Left lung (tissue), 10 donors: ENCODE measurements around the gene GLIS1. TPM values are rescaled to one million over a fixed set of nuclear protein-coding genes. Genes with fewer than 3 reads are reported as not detected.
A peak's percentile ranks its signal among the peaks of the same experiment; 100 is the strongest.

ENCODE experiments used
- ATAC-seq: fragments of 200-7000 bp; cut with Tn5 transposase; one replicate; pipeline ENCODE4 v1.9.1; 2020; ENCODE audit warnings: moderate library complexity
- DNase-seq, 4 donors: peaks; one replicate each; pipeline ENCODE4 v3.0.0-alpha.2; 2013 to 2020
- H3K27ac ChIP-seq, 2 donors: fragments of 200-600 bp; sonication (generic) in 1 of 2; one replicate each; pipeline versions ENCODE4 v1.5.0 to v1.8.0; 2020 to 2021
- H3K27me3 ChIP-seq, 2 donors: fragments of 200-600 bp; sonication (generic) in 1 of 2; one replicate each; pipeline versions ENCODE4 v1.5.0 to v1.8.0; 2020 to 2021
- H3K36me3 ChIP-seq, 2 donors: fragments of 200-600 bp; sonication (generic) in 1 of 2; one replicate each; pipeline versions ENCODE4 v1.5.0 to v1.8.0; 2020 to 2021
- H3K4me1 ChIP-seq, 2 donors: fragments of 200-600 bp; one replicate each; pipeline ENCODE4 v1.8.0; 2021
- H3K4me3 ChIP-seq, 2 donors: fragments of 200-600 bp; sonication (generic) in 1 of 2; one replicate each; pipeline versions ENCODE4 v1.5.0 to v1.8.0; 2020 to 2021; ENCODE audit warnings: mild to moderate bottlenecking in 1 of 2
- H3K9me3 ChIP-seq, 2 donors: fragments of 200-600 bp; sonication (generic) in 1 of 2; one replicate each; pipeline versions ENCODE4 v1.5.0 to v1.8.0; 2020 to 2021
- intact Hi-C, 2 donors: fragments of 100-400 bp; cut with DNase I; formaldehyde crosslinking; loops; one replicate each; pipeline versions ENCODE4 v1.11.2 to v1.14.2; 2022
- polyA plus RNA-seq, 6 donors: library from polyadenylated mRNA; unstranded; fragments of 120-200 nt; gene quantifications; one replicate each; pipeline ENCODE4 v1.2.1, GENCODE V29; 2013; ENCODE audit not compliant: insufficient read length in 6 of 6
- total RNA-seq, 2 donors: library from RNA; stranded (reverse); fragmentation: NEBNext Ultra II Directional; extraction: Animal tissue kit (Norgen Biotek cat#: 25700); gene quantifications; one replicate each; pipeline ENCODE4 v1.2.1, GENCODE V29; 2021
- TF ChIP-seq, protein P1 (sequence below), 2 donors: fragments of 200-600 bp; sonication (generic) in 1 of 2; IDR thresholded peaks; one replicate each; pipeline versions ENCODE4 v1.5.0 to v1.8.0; 2021; ENCODE audit warnings: antibody characterized with exemption in 2 of 2
- donor health status: DM: no; HTN: yes; CAD: no.
- donor health status: DM: no; HTN: no; CAD: no.

The GLIS1 gene
- total and polyA plus RNA-seq, 8 donors: 0.06 to 0.16 (median 0.12) TPM; not detected in 4

DNA sequence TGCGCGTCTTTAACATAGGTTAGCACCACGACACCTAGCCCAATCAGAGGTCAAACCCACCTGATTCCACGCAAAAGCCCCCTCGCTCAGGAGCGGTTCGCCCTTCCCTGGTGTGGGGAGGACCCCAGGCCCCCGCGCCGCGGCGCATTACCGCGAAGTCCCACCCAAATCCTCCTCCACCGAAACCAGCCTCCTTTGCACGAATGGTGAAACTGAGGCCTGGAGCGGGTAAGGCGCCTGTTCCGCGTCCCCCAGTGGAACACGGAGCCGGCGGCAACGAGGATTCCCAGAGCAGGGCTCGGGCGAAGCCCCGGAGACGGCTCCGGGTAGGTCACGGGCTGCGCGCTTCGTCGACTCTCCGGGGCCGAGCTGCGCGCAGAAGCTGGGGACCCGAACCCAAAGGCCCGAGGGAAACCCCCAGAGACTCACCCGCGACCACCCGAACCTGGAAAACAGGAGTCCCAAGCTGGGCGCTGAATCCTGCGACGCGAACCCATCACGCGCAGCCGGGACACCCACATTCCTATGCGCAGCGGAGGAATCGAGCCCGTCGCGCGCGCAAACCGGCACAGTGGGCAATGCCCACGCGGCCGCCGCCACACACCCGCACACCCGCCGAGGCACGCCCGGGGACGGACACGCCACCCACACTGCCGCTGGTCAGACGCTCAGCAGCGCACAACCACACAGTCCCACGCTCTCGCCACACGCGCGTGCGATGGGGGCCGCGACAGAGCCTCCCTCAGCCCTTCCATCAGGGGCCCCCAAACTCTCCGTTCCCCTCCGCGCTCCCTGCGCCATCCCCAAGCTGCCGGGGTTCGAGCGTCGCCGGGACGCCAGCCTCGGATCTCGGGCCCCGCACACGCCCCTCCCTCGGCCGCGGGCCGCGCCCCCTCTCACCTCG lies 507 bp downstream of the GLIS1 start:
- no peaks in the 10 kb centered on the region for H3K9me3 ChIP-seq
- peak; percentile 5 for ATAC-seq
- DNase-seq: peak in 1 of 4 donors; percentile 80
- peaks cover 44 to 99% of the 10 kb centered on the region in 2 donors for H3K27me3 ChIP-seq
- H3K4me3 ChIP-seq: peak overlapping the region; percentile 34 to 53
- H3K36me3 ChIP-seq: no peaks in the 10 kb centered on the region
- H3K4me1 ChIP-seq: peaks cover 12 to 25% of the 10 kb centered on the region in 2 donors
- no peak overlapping the region for H3K27ac ChIP-seq
- intact Hi-C loops: no loop called here
- TF ChIP-seq, protein P1, sequence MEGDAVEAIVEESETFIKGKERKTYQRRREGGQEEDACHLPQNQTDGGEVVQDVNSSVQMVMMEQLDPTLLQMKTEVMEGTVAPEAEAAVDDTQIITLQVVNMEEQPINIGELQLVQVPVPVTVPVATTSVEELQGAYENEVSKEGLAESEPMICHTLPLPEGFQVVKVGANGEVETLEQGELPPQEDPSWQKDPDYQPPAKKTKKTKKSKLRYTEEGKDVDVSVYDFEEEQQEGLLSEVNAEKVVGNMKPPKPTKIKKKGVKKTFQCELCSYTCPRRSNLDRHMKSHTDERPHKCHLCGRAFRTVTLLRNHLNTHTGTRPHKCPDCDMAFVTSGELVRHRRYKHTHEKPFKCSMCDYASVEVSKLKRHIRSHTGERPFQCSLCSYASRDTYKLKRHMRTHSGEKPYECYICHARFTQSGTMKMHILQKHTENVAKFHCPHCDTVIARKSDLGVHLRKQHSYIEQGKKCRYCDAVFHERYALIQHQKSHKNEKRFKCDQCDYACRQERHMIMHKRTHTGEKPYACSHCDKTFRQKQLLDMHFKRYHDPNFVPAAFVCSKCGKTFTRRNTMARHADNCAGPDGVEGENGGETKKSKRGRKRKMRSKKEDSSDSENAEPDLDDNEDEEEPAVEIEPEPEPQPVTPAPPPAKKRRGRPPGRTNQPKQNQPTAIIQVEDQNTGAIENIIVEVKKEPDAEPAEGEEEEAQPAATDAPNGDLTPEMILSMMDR (IDR thresholded peaks at IDR 0.05): no peak

DNA sequence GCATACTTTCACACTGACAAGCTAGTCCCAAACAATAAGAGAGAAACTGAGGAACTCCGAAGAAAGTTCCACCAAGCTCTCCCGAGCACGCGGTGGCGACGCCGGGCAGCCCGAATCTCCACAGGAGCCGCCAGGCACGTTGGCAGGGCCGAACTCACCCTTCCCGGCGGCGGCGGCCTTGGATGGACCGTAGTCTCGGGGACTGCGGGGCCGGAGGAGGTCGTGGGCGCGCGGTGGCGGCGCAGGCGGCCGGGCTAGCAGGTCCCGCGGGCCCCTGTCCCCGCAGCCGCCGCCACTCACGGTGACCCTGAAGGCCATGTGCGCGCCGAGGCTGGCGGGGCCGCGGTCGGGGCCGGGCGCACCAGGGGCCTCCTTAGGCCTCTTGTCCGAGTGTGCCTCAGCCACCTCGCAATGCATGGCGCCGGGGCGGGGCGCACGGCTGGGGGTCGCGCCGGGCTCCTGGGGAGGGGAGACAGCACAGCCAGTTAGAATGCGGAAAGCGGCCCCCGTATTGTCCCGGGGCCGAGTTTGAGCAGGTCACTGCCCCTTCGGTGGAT lies 1.2 kb downstream of the GLIS1 start:
- Histone ChIP-seq H3K27ac (no peak overlapping the region), H3K9me3 (no peaks in the 10 kb centered on the region), H3K4me1 (peaks cover 12 to 25% of the 10 kb centered on the region in 2 donors), H3K4me3 (peak overlapping the region in 1 of 2 donors; percentile 53), H3K36me3 (no peaks in the 10 kb centered on the region), H3K27me3 (peaks cover 44 to 95% of the 10 kb centered on the region in 2 donors)
- no peak for ATAC-seq
- DNase-seq: peak in 1 of 4 donors; percentile 81
- TF ChIP-seq, protein P1 (IDR thresholded peaks at IDR 0.05): no peak
- intact Hi-C loops: no loop called here

DNA sequence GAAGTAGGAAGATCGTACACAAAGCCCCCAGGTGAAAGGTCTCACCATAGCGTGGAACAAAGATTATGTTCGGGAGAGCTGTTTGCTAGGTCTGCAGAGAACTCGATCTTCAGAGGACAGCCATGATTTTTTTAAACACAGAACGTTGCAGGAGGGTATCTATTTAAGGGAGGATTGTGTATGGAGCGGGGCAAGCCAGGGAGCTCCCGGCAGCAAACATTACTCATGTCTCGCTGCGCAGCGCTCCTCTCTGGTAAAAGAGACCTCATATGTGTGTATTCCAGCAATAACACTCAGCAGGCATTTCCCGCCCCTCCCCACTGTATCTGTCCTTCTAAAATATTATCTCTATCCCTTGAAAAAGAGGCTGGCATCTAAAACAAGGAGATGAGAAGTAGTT lies 2.7 kb downstream of the GLIS1 start:
- no peaks in the 10 kb centered on the region for H3K36me3 ChIP-seq
- H3K4me3 ChIP-seq: no peak overlapping the region
- H3K27me3 ChIP-seq: peaks cover 38 to 83% of the 10 kb centered on the region in 2 donors
- DNase-seq (no peak), ATAC-seq (no peak)
- H3K9me3 ChIP-seq: no peaks in the 10 kb centered on the region
- H3K4me1 ChIP-seq: peaks cover 12 to 25% of the 10 kb centered on the region in 2 donors
- no peak overlapping the region for H3K27ac ChIP-seq
- intact Hi-C loops: no loop called here
- TF ChIP-seq, protein P1 (IDR thresholded peaks at IDR 0.05): no peak

DNA sequence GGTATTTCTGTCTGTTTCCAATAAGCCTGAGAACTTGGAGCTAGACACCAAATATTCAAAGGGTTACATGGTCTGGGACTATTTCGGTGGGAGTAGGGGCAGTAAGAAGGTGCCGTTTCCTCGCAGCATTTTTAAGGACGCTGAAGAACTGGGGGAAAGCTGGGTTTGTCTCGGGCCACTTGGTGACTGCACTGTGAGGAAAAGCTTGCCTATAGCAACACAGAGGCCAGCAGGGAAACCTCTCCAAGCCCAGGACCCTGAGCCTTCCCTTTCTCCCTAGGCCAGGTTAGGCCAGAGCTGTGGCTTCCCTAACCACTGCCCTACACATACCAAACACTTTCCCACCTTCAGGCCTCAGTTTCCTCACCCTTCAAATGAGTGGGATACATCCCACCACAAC lies 3.3 kb downstream of the GLIS1 start:
- peaks cover 12 to 25% of the 10 kb centered on the region in 2 donors for H3K4me1 ChIP-seq
- no peaks in the 10 kb centered on the region for H3K9me3 ChIP-seq
- H3K4me3 ChIP-seq: no peak overlapping the region
- H3K27ac ChIP-seq: no peak overlapping the region
- H3K36me3 ChIP-seq: no peaks in the 10 kb centered on the region
- H3K27me3 ChIP-seq: peaks cover 35 to 83% of the 10 kb centered on the region in 2 donors
- ATAC-seq (no peak), DNase-seq (no peak)
- TF ChIP-seq, protein P1 (IDR thresholded peaks at IDR 0.05): no peak
- intact Hi-C loops: no loop called here

DNA sequence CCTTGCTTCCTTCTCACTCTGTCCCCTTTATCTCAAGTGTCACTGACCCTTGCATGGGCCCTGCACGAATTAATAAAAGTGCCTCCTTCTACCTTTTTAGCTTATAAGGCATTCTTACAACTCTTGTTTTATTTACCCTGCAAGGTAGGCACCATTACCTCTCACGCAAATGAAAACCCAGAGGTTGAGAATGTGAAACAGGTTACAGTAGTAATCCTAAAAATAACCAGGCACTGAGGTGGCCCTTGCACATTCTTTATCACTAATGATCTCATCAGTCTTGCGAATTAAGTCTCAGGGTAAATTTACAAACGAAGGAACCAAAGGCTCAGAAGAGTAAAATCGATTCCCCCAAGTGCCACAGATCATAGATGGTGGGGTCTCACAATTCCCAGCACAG lies 3.7 kb downstream of the GLIS1 start:
- TF ChIP-seq, protein P1 (IDR thresholded peaks at IDR 0.05): no peak
- ATAC-seq (no peak), DNase-seq (no peak)
- Histone ChIP-seq H3K9me3 (no peaks in the 10 kb centered on the region), H3K27me3 (peaks cover 35 to 79% of the 10 kb centered on the region in 2 donors), H3K27ac (no peak overlapping the region), H3K4me3 (no peak overlapping the region), H3K4me1 (peaks cover 12 to 25% of the 10 kb centered on the region in 2 donors), H3K36me3 (no peaks in the 10 kb centered on the region)
- intact Hi-C loops: no loop called here
